Measurements from ENCODE around the gene HDAC8. TPM values are rescaled to one million over a fixed set of nuclear protein-coding genes. Genes with fewer than 3 reads are reported as not detected.

The HDAC8 gene
- total RNA-seq, 4 donors from 2014 or later, result 9.0 to 18.1 (median 14.2) TPM

GRCh38 chrX:72358313-72358712 is 214.3 kb downstream of the HDAC8 start:
- H3K27me3 ChIP-seq, result no peaks in the 10 kb centered on the region
- ATAC-seq, result no peak
- no peaks in the 10 kb centered on the region for H3K4me1 ChIP-seq
- no peak overlapping the region for H3K27ac ChIP-seq
- TF ChIP-seq CTCF (IDR thresholded peaks at IDR 0.05 in 4 of 5, conservative IDR thresholded peaks at IDR 0.05 in 1 of 5), result no peak
- no peak for TF ChIP-seq POLR2A (IDR thresholded peaks at IDR 0.05)
- no peak overlapping the region for H3K4me3 ChIP-seq
- intact Hi-C loops (cut with DNase I; ENCODE audit: low total_unique reads), result no loop called here
- in situ Hi-C loops (cut with MboI; ENCODE audit: low sequenced_read_pairs in 4 of 4), result no loop called here
- no peak for DNase-seq
- no peaks in the 10 kb centered on the region for H3K9me3 ChIP-seq
- H3K36me3 ChIP-seq, result no peaks in the 10 kb centered on the region

GRCh38 chrX:72352786-72353185 is 219.9 kb downstream of the HDAC8 start:
- no peak for ATAC-seq

GRCh38 chrX:72351606-72352334 is 220.9 kb downstream of the HDAC8 start:
- H3K9me3 ChIP-seq, result no peaks in the 10 kb centered on the region
- intact Hi-C loops (cut with DNase I; ENCODE audit: low total_unique reads) (no loop called here), in situ Hi-C loops (cut with MboI; ENCODE audit: low sequenced_read_pairs in 4 of 4) (no loop called here)
- no peak overlapping the region for H3K27ac ChIP-seq
- no peaks in the 10 kb centered on the region for H3K4me1 ChIP-seq
- DNase-seq (no peak), ATAC-seq (no peak)
- H3K36me3 ChIP-seq, result no peaks in the 10 kb centered on the region
- no peaks in the 10 kb centered on the region for H3K27me3 ChIP-seq
- no peak overlapping the region for H3K4me3 ChIP-seq
- TF ChIP-seq POLR2A (IDR thresholded peaks at IDR 0.05) (no peak), CTCF (IDR thresholded peaks at IDR 0.05 in 4 of 5, conservative IDR thresholded peaks at IDR 0.05 in 1 of 5) (no peak)

More at GRCh38 chrX:72352786-72353185, 219.9 kb downstream of the HDAC8 start:
- no peak for DNase-seq
- intact Hi-C loops (cut with DNase I; ENCODE audit: low total_unique reads), result no loop called here
- no peak overlapping the region for H3K4me3 ChIP-seq
- no peaks in the 10 kb centered on the region for H3K4me1 ChIP-seq
- H3K36me3 ChIP-seq, result no peaks in the 10 kb centered on the region
- H3K27me3 ChIP-seq, result no peaks in the 10 kb centered on the region
- H3K27ac ChIP-seq, result no peak overlapping the region
- TF ChIP-seq POLR2A (IDR thresholded peaks at IDR 0.05), result no peak
- TF ChIP-seq CTCF (IDR thresholded peaks at IDR 0.05 in 4 of 5, conservative IDR thresholded peaks at IDR 0.05 in 1 of 5), result no peak
- in situ Hi-C loops (cut with MboI; ENCODE audit: low sequenced_read_pairs in 4 of 4), result no loop called here
- H3K9me3 ChIP-seq, result no peaks in the 10 kb centered on the region

- no peaks in the 10 kb centered on the region for H3K36me3 ChIP-seq
- in situ Hi-C loops (cut with MboI; ENCODE audit: low sequenced_read_pairs in 4 of 4), result loop anchor here in 1 of 4 donors (25.0 kb wide), 1 partner anchor 88 kb away; no protein-coding TSS in a partner anchor
- no peak overlapping the region for H3K27ac ChIP-seq
- H3K27me3 ChIP-seq, result no peaks in the 10 kb centered on the region
- no peaks in the 10 kb centered on the region for H3K4me1 ChIP-seq
- TF ChIP-seq POLR2A (IDR thresholded peaks at IDR 0.05) (no peak), CTCF (IDR thresholded peaks at IDR 0.05 in 4 of 5, conservative IDR thresholded peaks at IDR 0.05 in 1 of 5) (no peak)
- no peaks in the 10 kb centered on the region for H3K9me3 ChIP-seq
- intact Hi-C loops (cut with DNase I; ENCODE audit: low total_unique reads), result no loop called here
- ATAC-seq (no peak), DNase-seq (no peak)
- H3K4me3 ChIP-seq, result no peak overlapping the region
Observed at GRCh38 chrX:72349190-72349589, 223.5 kb downstream of the HDAC8 start.

Data from gastrocnemius medialis (tissue), 4 donors.